GM12878 (cell line): Measurements from ENCODE around the gene MAPK1. TPM values are rescaled to one million over a fixed set of nuclear protein-coding genes. Genes with fewer than 3 reads are reported as not detected.

Source experiments
- BACH1 ChIP-seq: fragments of 450-650 bp; IDR thresholded peaks from 2 replicates; pipeline ENCODE4 v1.6.1; 2017; ENCODE audit warnings: mild to moderate bottlenecking, borderline replicate concordance
- NR2F1 ChIP-seq: fragments of 450-650 bp; conservative IDR thresholded peaks from 2 replicates; pipeline ENCODE4 v1.6.1; 2017; ENCODE audit warnings: mild to moderate bottlenecking
- POLR2A ChIP-seq: IDR thresholded peaks from 2 replicates; pipeline ENCODE4 v1.6.1; 2011; ENCODE audit warnings: low read depth, mild to moderate bottlenecking, low read length
- POLR2AphosphoS5 ChIP-seq: IDR thresholded peaks from 2 replicates; pipeline ENCODE4 v1.6.1; 2011; ENCODE audit warnings: mild to moderate bottlenecking, low read length, inconsistent platforms
- SMARCA5 ChIP-seq: fragments of 450-650 bp; IDR thresholded peaks from 2 replicates; pipeline ENCODE4 v1.6.1; 2017; ENCODE audit warnings: mild to moderate bottlenecking
- WRNIP1 ChIP-seq: IDR thresholded peaks from 2 replicates; pipeline ENCODE4 v1.6.1; 2011; ENCODE audit warnings: low read depth, low read length, improper control_type of control experiment, borderline replicate concordance
- YY1 ChIP-seq: IDR thresholded peaks from 2 replicates; pipeline ENCODE4 v1.6.1; 2011; ENCODE audit warnings: low read depth, mild to moderate bottlenecking, low read length
- ZNF217 ChIP-seq: fragments of 450-650 bp; IDR thresholded peaks from 2 replicates; pipeline ENCODE4 v1.6.1; 2017; ENCODE audit warnings: antibody characterized with exemption, mild to moderate bottlenecking
- ZNF24 ChIP-seq: fragments of 450-650 bp; IDR thresholded peaks from 2 replicates; pipeline ENCODE4 v1.6.1; 2017; ENCODE audit warnings: antibody characterized with exemption, mild to moderate bottlenecking
- ZSCAN29 ChIP-seq: fragments of 450-650 bp; IDR thresholded peaks from 2 replicates; pipeline ENCODE4 v1.6.1; 2017; ENCODE audit warnings: mild to moderate bottlenecking, moderate library complexity
- polyA plus RNA-seq, 11 experiments: library from polyadenylated mRNA; depleted of rRNA in 4 of 11; unstranded in 6 of 11; stranded (reverse) in 5 of 11; fragments of >200 nt; fragmentation: Nextera tagmentation in 4 of 11; fragmentation: Illumina TruSeq in 1 of 11; extraction: Ambion mirVana in 4 of 11; extraction: Trizol in 1 of 11; gene quantifications; 1 replicate in 1 of 11; 2 replicates in 10 of 11; pipeline versions ENCODE4 v1.2.1 to v1.2.3, GENCODE V29; 2011 to 2016; ENCODE audit warnings: inconsistent platforms in 2 of 11, missing spikeins in 2 of 11, low read depth in 1 of 11
- total RNA-seq, 4 experiments: library from RNA; depleted of rRNA in 3 of 4; stranded (reverse); fragments of >200 nt in 3 of 4; fragmentation: Illumina TruSeq in 1 of 4; extraction: Trizol in 1 of 4; gene quantifications; 2 replicates each; pipeline versions ENCODE4 v1.2.1 to v1.2.3, GENCODE V29; 2013 to 2021
- TF ChIP-seq, protein P1 (sequence below): fragments of 450-650 bp; IDR thresholded peaks from 2 replicates; pipeline ENCODE4 v1.6.1; 2017; ENCODE audit warnings: mild to moderate bottlenecking, moderate library complexity
- TF ChIP-seq, protein P2 (sequence below): fragments of 450-650 bp; IDR thresholded peaks from 2 replicates; pipeline ENCODE4 v1.6.1; 2014; ENCODE audit warnings: mild to moderate bottlenecking
- TF ChIP-seq, protein P3 (sequence below): IDR thresholded peaks from 2 replicates; pipeline ENCODE4 v1.6.1; 2011; ENCODE audit warnings: borderline replicate concordance, low read depth, mild to moderate bottlenecking, moderate library complexity, low read length; ENCODE audit not compliant: insufficient read depth, poor library complexity, severe bottlenecking
- TF ChIP-seq, protein P4 (sequence below): IDR thresholded peaks from 2 replicates; pipeline ENCODE4 v1.6.1; 2011; ENCODE audit warnings: low read depth, low read length, improper control_type of control experiment, borderline replicate concordance
- TF ChIP-seq, protein P5 (sequence below): fragments of 450-650 bp; IDR thresholded peaks from 2 replicates; pipeline ENCODE4 v1.6.1; 2017; ENCODE audit warnings: mild to moderate bottlenecking
- TF ChIP-seq, protein P6 (sequence below): fragments of 450-650 bp; conservative IDR thresholded peaks from 2 replicates; pipeline ENCODE4 v1.6.1; 2017; ENCODE audit warnings: mild to moderate bottlenecking, moderate library complexity

MAPK1 gene
- total and polyA plus RNA-seq, 10 of the 15 experiments (the other 5 are each of a cell fraction or from before 2014, with no cell fraction given) = 7.0 to 123 (median 58.4) TPM

DNA sequence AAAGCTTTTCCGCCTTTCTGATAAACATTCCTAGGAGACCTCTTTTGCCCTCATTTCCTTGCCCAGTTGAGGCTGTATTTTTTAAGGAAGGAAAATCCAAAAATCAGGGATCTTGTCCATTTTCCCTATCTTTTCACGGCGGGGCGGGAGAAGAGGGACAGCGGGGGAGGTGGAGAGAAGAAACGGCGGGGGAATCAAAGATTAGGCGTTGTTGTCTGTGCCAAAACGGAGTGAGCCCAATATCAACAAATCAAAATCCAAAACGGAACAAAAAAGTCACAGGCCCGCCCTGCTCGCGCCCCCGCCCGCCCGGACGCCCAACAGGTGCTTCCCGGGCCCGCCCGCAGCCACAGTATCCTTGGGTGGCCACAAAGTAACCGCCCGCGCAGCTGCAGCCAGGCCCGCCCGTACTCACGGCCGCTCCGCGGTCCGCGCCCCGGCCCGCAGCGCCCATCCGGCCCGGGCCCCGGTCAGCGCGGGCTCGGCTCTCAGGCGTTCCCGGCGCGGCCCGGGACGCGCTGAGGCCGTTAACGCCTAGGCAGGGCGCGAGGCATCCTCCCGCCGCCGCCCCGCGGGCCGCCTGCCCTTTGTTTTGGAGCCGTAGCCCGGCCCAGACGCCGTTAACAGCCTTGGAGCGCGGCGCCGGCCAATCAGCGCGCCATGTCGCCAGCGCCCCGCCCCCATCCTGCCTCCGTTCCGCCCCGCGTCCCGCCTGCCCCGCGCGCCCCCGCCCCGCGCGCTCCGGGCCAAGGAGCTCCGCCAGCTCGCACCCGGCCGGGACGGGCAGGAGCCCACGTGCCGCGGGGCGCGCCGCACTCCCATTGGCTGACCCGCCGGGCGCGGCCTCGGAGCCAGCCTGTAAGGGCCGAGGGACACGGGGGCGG lies 132.0 kb downstream of the MAPK1 start, which contains the start of gene YPEL1 (continued):
- TF ChIP-seq, protein P1, sequence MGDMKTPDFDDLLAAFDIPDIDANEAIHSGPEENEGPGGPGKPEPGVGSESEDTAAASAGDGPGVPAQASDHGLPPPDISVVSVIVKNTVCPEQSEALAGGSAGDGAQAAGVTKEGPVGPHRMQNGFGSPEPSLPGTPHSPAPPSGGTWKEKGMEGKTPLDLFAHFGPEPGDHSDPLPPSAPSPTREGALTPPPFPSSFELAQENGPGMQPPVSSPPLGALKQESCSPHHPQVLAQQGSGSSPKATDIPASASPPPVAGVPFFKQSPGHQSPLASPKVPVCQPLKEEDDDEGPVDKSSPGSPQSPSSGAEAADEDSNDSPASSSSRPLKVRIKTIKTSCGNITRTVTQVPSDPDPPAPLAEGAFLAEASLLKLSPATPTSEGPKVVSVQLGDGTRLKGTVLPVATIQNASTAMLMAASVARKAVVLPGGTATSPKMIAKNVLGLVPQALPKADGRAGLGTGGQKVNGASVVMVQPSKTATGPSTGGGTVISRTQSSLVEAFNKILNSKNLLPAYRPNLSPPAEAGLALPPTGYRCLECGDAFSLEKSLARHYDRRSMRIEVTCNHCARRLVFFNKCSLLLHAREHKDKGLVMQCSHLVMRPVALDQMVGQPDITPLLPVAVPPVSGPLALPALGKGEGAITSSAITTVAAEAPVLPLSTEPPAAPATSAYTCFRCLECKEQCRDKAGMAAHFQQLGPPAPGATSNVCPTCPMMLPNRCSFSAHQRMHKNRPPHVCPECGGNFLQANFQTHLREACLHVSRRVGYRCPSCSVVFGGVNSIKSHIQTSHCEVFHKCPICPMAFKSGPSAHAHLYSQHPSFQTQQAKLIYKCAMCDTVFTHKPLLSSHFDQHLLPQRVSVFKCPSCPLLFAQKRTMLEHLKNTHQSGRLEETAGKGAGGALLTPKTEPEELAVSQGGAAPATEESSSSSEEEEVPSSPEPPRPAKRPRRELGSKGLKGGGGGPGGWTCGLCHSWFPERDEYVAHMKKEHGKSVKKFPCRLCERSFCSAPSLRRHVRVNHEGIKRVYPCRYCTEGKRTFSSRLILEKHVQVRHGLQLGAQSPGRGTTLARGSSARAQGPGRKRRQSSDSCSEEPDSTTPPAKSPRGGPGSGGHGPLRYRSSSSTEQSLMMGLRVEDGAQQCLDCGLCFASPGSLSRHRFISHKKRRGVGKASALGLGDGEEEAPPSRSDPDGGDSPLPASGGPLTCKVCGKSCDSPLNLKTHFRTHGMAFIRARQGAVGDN = peak; percentile 76; the same call in 1 of the 2 replicates
- no peak for TF ChIP-seq POLR2AphosphoS5
- TF ChIP-seq, protein P2, sequence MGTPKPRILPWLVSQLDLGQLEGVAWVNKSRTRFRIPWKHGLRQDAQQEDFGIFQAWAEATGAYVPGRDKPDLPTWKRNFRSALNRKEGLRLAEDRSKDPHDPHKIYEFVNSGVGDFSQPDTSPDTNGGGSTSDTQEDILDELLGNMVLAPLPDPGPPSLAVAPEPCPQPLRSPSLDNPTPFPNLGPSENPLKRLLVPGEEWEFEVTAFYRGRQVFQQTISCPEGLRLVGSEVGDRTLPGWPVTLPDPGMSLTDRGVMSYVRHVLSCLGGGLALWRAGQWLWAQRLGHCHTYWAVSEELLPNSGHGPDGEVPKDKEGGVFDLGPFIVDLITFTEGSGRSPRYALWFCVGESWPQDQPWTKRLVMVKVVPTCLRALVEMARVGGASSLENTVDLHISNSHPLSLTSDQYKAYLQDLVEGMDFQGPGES = 0 out of 2 replicates have a peak, but pooled peaks have one; percentile 3
- TF ChIP-seq, protein P3, sequence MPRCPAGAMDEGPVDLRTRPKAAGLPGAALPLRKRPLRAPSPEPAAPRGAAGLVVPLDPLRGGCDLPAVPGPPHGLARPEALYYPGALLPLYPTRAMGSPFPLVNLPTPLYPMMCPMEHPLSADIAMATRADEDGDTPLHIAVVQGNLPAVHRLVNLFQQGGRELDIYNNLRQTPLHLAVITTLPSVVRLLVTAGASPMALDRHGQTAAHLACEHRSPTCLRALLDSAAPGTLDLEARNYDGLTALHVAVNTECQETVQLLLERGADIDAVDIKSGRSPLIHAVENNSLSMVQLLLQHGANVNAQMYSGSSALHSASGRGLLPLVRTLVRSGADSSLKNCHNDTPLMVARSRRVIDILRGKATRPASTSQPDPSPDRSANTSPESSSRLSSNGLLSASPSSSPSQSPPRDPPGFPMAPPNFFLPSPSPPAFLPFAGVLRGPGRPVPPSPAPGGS = no peak
- TF ChIP-seq BACH1 = peak; percentile 77; the same call in 1 of the 2 replicates
- no peak for TF ChIP-seq WRNIP1
- TF ChIP-seq, protein P4, sequence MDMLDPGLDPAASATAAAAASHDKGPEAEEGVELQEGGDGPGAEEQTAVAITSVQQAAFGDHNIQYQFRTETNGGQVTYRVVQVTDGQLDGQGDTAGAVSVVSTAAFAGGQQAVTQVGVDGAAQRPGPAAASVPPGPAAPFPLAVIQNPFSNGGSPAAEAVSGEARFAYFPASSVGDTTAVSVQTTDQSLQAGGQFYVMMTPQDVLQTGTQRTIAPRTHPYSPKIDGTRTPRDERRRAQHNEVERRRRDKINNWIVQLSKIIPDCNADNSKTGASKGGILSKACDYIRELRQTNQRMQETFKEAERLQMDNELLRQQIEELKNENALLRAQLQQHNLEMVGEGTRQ = no peak; the same call in 1 of the 2 replicates
- TF ChIP-seq, protein P5, sequence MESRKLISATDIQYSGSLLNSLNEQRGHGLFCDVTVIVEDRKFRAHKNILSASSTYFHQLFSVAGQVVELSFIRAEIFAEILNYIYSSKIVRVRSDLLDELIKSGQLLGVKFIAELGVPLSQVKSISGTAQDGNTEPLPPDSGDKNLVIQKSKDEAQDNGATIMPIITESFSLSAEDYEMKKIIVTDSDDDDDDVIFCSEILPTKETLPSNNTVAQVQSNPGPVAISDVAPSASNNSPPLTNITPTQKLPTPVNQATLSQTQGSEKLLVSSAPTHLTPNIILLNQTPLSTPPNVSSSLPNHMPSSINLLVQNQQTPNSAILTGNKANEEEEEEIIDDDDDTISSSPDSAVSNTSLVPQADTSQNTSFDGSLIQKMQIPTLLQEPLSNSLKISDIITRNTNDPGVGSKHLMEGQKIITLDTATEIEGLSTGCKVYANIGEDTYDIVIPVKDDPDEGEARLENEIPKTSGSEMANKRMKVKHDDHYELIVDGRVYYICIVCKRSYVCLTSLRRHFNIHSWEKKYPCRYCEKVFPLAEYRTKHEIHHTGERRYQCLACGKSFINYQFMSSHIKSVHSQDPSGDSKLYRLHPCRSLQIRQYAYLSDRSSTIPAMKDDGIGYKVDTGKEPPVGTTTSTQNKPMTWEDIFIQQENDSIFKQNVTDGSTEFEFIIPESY = no peak
- TF ChIP-seq ZSCAN29 = 0 out of 2 replicates have a peak, but pooled peaks have one; percentile 40
- TF ChIP-seq POLR2A = peak; percentile 86
- TF ChIP-seq, protein P6, sequence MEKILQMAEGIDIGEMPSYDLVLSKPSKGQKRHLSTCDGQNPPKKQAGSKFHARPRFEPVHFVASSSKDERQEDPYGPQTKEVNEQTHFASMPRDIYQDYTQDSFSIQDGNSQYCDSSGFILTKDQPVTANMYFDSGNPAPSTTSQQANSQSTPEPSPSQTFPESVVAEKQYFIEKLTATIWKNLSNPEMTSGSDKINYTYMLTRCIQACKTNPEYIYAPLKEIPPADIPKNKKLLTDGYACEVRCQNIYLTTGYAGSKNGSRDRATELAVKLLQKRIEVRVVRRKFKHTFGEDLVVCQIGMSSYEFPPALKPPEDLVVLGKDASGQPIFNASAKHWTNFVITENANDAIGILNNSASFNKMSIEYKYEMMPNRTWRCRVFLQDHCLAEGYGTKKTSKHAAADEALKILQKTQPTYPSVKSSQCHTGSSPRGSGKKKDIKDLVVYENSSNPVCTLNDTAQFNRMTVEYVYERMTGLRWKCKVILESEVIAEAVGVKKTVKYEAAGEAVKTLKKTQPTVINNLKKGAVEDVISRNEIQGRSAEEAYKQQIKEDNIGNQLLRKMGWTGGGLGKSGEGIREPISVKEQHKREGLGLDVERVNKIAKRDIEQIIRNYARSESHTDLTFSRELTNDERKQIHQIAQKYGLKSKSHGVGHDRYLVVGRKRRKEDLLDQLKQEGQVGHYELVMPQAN = peak; percentile 90
- TF ChIP-seq YY1 = 0 out of 2 replicates have a peak, but pooled peaks have one; percentile 32
- peak; percentile 66; the same call in 1 of the 2 replicates for TF ChIP-seq ZNF217
- peak; percentile 63; the same call in 1 of the 2 replicates for TF ChIP-seq SMARCA5
- no peak for TF ChIP-seq ZNF24
- TF ChIP-seq NR2F1 = peak; percentile 72
